ENCODE data around the gene MUC5B. TPM values are rescaled to one million over a fixed set of nuclear protein-coding genes. Genes with fewer than 3 reads are reported as not detected.
A peak's percentile ranks its signal among the peaks of the same experiment; 100 is the strongest.

The MUC5B gene
- total RNA-seq, 2 donors from 2014 or later: not detected

DNA sequence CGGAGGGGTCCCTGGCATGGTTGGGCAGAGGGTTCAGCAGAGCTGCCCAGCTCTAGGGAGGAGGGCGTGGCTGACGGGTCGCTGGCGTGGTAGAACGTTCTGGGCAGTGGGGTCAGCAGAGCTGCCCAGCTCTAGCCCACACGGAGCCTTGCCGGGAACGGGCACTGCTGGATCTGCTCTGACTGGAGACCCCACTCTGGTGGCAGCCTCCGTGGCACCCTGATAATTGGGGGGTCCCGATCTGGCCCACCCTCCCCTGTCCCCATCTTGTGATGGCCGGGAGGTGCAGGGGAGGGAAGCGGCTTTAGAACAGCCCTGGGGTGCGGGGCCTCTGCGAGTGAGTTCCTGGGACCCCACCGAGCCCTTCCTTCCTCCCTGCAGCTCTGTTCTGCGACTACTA is 43.2 kb upstream of the MUC5B start:
- Mint-ChIP-seq H3K27ac (no peak overlapping the region), H3K4me3 (no peak overlapping the region), H3K27me3 (ENCODE audit: insufficient read depth) (no peaks in the 10 kb centered on the region), H3K36me3 (ENCODE audit: low read depth) (no peaks in the 10 kb centered on the region), H3K4me1 (no peaks in the 10 kb centered on the region), H3K9me3 (peaks cover 7% of the 10 kb centered on the region)
- Histone ChIP-seq H3K4me1 (ENCODE audit: control insufficient read depth, insufficient read depth, low read length) (no peaks in the 10 kb centered on the region), H3K27ac (ENCODE audit: low read depth, low read length) (no peak overlapping the region), H3K27me3 (ENCODE audit: control insufficient read depth, insufficient read depth, low read length, poor library complexity, severe bottlenecking) (no peaks in the 10 kb centered on the region), H3K4me3 (ENCODE audit: low read length) (no peak overlapping the region), H3K9me3 (ENCODE audit: control insufficient read depth, low read length) (no peaks in the 10 kb centered on the region), H3K36me3 (ENCODE audit: control insufficient read depth, insufficient read depth, low read length) (no peaks in the 10 kb centered on the region), H3K9ac (ENCODE audit: extremely low read depth, low read length, poor library complexity, severe bottlenecking) (no peak overlapping the region)
- TF ChIP-seq, protein P1, sequence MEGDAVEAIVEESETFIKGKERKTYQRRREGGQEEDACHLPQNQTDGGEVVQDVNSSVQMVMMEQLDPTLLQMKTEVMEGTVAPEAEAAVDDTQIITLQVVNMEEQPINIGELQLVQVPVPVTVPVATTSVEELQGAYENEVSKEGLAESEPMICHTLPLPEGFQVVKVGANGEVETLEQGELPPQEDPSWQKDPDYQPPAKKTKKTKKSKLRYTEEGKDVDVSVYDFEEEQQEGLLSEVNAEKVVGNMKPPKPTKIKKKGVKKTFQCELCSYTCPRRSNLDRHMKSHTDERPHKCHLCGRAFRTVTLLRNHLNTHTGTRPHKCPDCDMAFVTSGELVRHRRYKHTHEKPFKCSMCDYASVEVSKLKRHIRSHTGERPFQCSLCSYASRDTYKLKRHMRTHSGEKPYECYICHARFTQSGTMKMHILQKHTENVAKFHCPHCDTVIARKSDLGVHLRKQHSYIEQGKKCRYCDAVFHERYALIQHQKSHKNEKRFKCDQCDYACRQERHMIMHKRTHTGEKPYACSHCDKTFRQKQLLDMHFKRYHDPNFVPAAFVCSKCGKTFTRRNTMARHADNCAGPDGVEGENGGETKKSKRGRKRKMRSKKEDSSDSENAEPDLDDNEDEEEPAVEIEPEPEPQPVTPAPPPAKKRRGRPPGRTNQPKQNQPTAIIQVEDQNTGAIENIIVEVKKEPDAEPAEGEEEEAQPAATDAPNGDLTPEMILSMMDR (conservative IDR thresholded peaks at IDR 0.05): no peak
- DNase-seq: no peak
- WGBS, 2 experiments (ENCODE audit: insufficient coverage in 1 of 2, insufficient read length in 1 of 2): 85 to 89% methylated on average over 9 to 17 of the region's 17 CpGs

DNA sequence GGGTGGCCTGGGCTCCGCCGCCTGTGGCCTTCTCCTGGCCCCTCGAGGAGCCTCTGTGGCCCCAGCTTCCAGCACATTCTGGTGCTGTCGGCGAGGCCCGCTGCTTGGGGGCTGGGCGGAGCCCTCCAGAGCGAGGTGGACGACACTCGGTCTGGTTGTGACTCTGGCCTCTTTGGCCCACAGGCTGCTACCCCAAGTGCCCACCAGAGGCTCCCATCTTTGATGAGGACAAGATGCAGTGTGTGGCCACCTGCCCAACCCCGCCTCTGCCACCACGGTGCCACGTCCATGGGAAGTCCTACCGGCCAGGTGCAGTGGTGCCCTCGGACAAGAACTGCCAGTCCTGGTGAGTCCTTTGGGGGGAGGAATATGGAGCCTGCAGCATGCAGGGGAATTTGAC is 42.7 kb upstream of the MUC5B start:
- no peak overlapping the region for H3K27ac ChIP-seq (ENCODE audit: low read depth, low read length)
- WGBS, 2 experiments (ENCODE audit: insufficient coverage in 1 of 2, insufficient read length in 1 of 2): 86 to 92% methylated on average over 8 to 15 of the region's 15 CpGs
- no peak overlapping the region for H3K4me3 Mint-ChIP-seq
- no peaks in the 10 kb centered on the region for H3K27me3 Mint-ChIP-seq (ENCODE audit: insufficient read depth)
- H3K36me3 ChIP-seq (ENCODE audit: control insufficient read depth, insufficient read depth, low read length): no peaks in the 10 kb centered on the region
- H3K27ac Mint-ChIP-seq: no peak overlapping the region
- H3K4me3 ChIP-seq (ENCODE audit: low read length): no peak overlapping the region
- H3K36me3 Mint-ChIP-seq (ENCODE audit: low read depth): no peaks in the 10 kb centered on the region
- H3K9ac ChIP-seq (ENCODE audit: extremely low read depth, low read length, poor library complexity, severe bottlenecking): no peak overlapping the region
- no peaks in the 10 kb centered on the region for H3K9me3 ChIP-seq (ENCODE audit: control insufficient read depth, low read length)
- no peaks in the 10 kb centered on the region for H3K4me1 ChIP-seq (ENCODE audit: control insufficient read depth, insufficient read depth, low read length)
- no peak for DNase-seq
- TF ChIP-seq, protein P1 (conservative IDR thresholded peaks at IDR 0.05): peak; percentile 34
- H3K27me3 ChIP-seq (ENCODE audit: control insufficient read depth, insufficient read depth, low read length, poor library complexity, severe bottlenecking): no peaks in the 10 kb centered on the region
- peaks cover 7% of the 10 kb centered on the region for H3K9me3 Mint-ChIP-seq
- H3K4me1 Mint-ChIP-seq: no peaks in the 10 kb centered on the region

DNA sequence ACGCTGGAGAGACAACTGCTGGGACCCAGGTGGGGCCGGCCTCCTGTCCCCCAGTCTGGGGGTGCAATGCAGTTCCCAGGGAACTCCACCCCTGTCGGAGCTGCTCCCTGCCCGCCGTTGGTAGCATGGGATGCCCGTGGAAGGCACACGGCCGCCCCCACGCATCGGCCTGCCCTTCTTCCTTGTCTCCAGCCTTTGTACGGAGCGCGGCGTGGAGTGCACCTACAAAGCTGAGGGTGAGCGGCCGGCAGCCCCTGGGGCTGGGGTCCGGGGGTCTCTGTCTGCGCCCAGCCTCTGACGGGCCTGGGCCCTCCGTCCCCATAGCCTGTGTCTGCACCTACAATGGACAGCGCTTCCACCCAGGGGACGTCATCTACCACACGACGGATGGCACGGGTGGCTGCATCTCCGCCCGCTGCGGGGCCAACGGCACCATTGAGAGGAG is 41.9 kb upstream of the MUC5B start:
- no peak overlapping the region for H3K9ac ChIP-seq (ENCODE audit: extremely low read depth, low read length, poor library complexity, severe bottlenecking)
- no peaks in the 10 kb centered on the region for H3K4me1 ChIP-seq (ENCODE audit: control insufficient read depth, insufficient read depth, low read length)
- H3K4me3 ChIP-seq (ENCODE audit: low read length): no peak overlapping the region
- H3K27me3 ChIP-seq (ENCODE audit: control insufficient read depth, insufficient read depth, low read length, poor library complexity, severe bottlenecking): no peaks in the 10 kb centered on the region
- no peaks in the 10 kb centered on the region for H3K9me3 ChIP-seq (ENCODE audit: control insufficient read depth, low read length)
- 90 to 92% methylated on average over 11 to 29 of the region's 29 CpGs for WGBS, 2 experiments (ENCODE audit: insufficient coverage in 1 of 2, insufficient read length in 1 of 2)
- peaks cover 2% of the 10 kb centered on the region for H3K9me3 Mint-ChIP-seq
- H3K36me3 ChIP-seq (ENCODE audit: control insufficient read depth, insufficient read depth, low read length): no peaks in the 10 kb centered on the region
- H3K4me1 Mint-ChIP-seq: no peaks in the 10 kb centered on the region
- no peak overlapping the region for H3K4me3 Mint-ChIP-seq
- DNase-seq: no peak
- TF ChIP-seq, protein P1 (conservative IDR thresholded peaks at IDR 0.05): no peak
- no peaks in the 10 kb centered on the region for H3K27me3 Mint-ChIP-seq (ENCODE audit: insufficient read depth)
- no peaks in the 10 kb centered on the region for H3K36me3 Mint-ChIP-seq (ENCODE audit: low read depth)
- H3K27ac ChIP-seq (ENCODE audit: low read depth, low read length): no peak overlapping the region
- no peak overlapping the region for H3K27ac Mint-ChIP-seq
